WTC11 (cell line): ENCODE measurements around the gene OR51E1. TPM values are rescaled to one million over a fixed set of nuclear protein-coding genes. Genes with fewer than 3 reads are reported as not detected.

ENCODE experiments used
- ATAC-seq: fragments of 200-7000 bp; cut with Tn5 transposase; 2 replicates; pipeline ENCODE4 v1.10.0; 2021; ENCODE audit warnings: mild to moderate bottlenecking, moderate library complexity
- CTCF ChIA-PET: fragments of 300-600 bp; sonication (Branson Sonifier 250); formaldehyde crosslinking; loops from one replicate; lab custom pipeline; 2021; ENCODE audit warnings: antibody characterized with exemption; lab: Charles Lee
- POLR2A ChIA-PET: fragments of 350-600 bp; sonication (Branson Sonifier 250); formaldehyde crosslinking; loops from one replicate; lab custom pipeline; 2021; ENCODE audit warnings: antibody characterized with exemption; lab: Charles Lee
- DNase-seq: peaks from one replicate; pipeline ENCODE4 v3.0.0; 2021; ENCODE audit warnings: low spot score
- H3K27ac Mint-ChIP-seq: 2 replicates; pipeline ENCODE4 v1.8.0; 2021; ENCODE audit warnings: mixed read lengths
- H3K27me3 Mint-ChIP-seq: 2 replicates; pipeline ENCODE4 v1.8.0; 2021; ENCODE audit warnings: low read depth, mild to moderate bottlenecking, moderate library complexity, mixed read lengths
- H3K36me3 Mint-ChIP-seq: 2 replicates; pipeline ENCODE4 v1.8.0; 2021; ENCODE audit warnings: mixed read lengths
- H3K4me1 Mint-ChIP-seq: 2 replicates; pipeline ENCODE4 v1.8.0; 2022; ENCODE audit warnings: mixed read lengths
- H3K4me3 Mint-ChIP-seq: 2 replicates; pipeline ENCODE4 v1.8.0; 2021; ENCODE audit warnings: mild to moderate bottlenecking, moderate library complexity, mixed read lengths
- H3K9me3 Mint-ChIP-seq: 2 replicates; pipeline ENCODE4 v1.8.0; 2021; ENCODE audit warnings: mixed read lengths
- ATF1 ChIP-seq: sonication (generic); formaldehyde crosslinking; IDR thresholded peaks from 2 replicates; pipeline ENCODE4 v1.8.1; 2023; ENCODE audit warnings: mild to moderate bottlenecking, moderate library complexity, missing genetic modification reagents
- ATF3 ChIP-seq: sonication (generic); formaldehyde crosslinking; conservative IDR thresholded peaks from 2 replicates; pipeline ENCODE4 v1.8.1; 2022; ENCODE audit warnings: mild to moderate bottlenecking, missing genetic modification reagents
- CREB1 ChIP-seq: sonication (generic); formaldehyde crosslinking; IDR thresholded peaks from 2 replicates; pipeline ENCODE4 v1.8.0; 2023; ENCODE audit warnings: mild to moderate bottlenecking, missing genetic modification reagents
- CREM ChIP-seq: sonication (generic); formaldehyde crosslinking; IDR thresholded peaks from 2 replicates; pipeline ENCODE4 v1.8.1; 2022; ENCODE audit warnings: mild to moderate bottlenecking, missing genetic modification reagents, moderate library complexity
- ESRRA ChIP-seq: sonication (generic); formaldehyde crosslinking; IDR thresholded peaks from 2 replicates; pipeline ENCODE4 v1.8.1; 2022; ENCODE audit warnings: mild to moderate bottlenecking, missing genetic modification reagents, borderline replicate concordance
- ETV6 ChIP-seq: sonication (generic); formaldehyde crosslinking; IDR thresholded peaks from 2 replicates; pipeline ENCODE4 v1.8.1; 2022; ENCODE audit warnings: mild to moderate bottlenecking, missing genetic modification reagents
- FOXK1 ChIP-seq: sonication (generic); formaldehyde crosslinking; IDR thresholded peaks from 2 replicates; pipeline ENCODE4 v1.8.0; 2022; ENCODE audit warnings: mild to moderate bottlenecking, moderate library complexity, missing genetic modification reagents
- FOXP1 ChIP-seq: sonication (generic); formaldehyde crosslinking; IDR thresholded peaks from 2 replicates; pipeline ENCODE4 v1.8.0; 2022; ENCODE audit warnings: missing genetic modification reagents, mild to moderate bottlenecking, moderate library complexity, borderline replicate concordance
- GABPB1 ChIP-seq: sonication (generic); formaldehyde crosslinking; IDR thresholded peaks from 2 replicates; pipeline ENCODE4 v1.8.1; 2023; ENCODE audit warnings: mild to moderate bottlenecking, missing genetic modification reagents
- GTF2I ChIP-seq: fragments of 250-450 bp; sonication (Bioruptor Pico); conservative IDR thresholded peaks from 2 replicates; pipeline ENCODE4 v1.4.0; 2021; ENCODE audit warnings: mild to moderate bottlenecking
- JAZF1 ChIP-seq: fragments of 250-450 bp; sonication (Bioruptor Pico); IDR thresholded peaks from 2 replicates; pipeline ENCODE4 v1.9.0; 2021; ENCODE audit warnings: moderate library complexity, mild to moderate bottlenecking, inconsistent platforms
- JUN ChIP-seq: sonication (generic); formaldehyde crosslinking; IDR thresholded peaks from 2 replicates; pipeline ENCODE4 v1.8.0; 2023; ENCODE audit warnings: mild to moderate bottlenecking, missing genetic modification reagents
- KAT7 ChIP-seq: sonication (generic); formaldehyde crosslinking; IDR thresholded peaks from 2 replicates; pipeline ENCODE4 v1.8.1; 2023; ENCODE audit warnings: missing genetic modification reagents, mild to moderate bottlenecking, borderline replicate concordance
- NFATC4 ChIP-seq: fragments of 250-450 bp; sonication (Bioruptor Pico); IDR thresholded peaks from 2 replicates; pipeline ENCODE4 v1.9.0; 2021; ENCODE audit warnings: mild to moderate bottlenecking
- NR2C2 ChIP-seq: sonication (generic); formaldehyde crosslinking; IDR thresholded peaks from 2 replicates; pipeline ENCODE4 v1.8.0; 2022; ENCODE audit warnings: mild to moderate bottlenecking, missing genetic modification reagents
- RORB ChIP-seq: fragments of 250-450 bp; sonication (Bioruptor Pico); IDR thresholded peaks from 2 replicates; pipeline ENCODE4 v1.9.0; 2021; ENCODE audit warnings: mild to moderate bottlenecking
- SMAD3 ChIP-seq: sonication (generic); formaldehyde crosslinking; IDR thresholded peaks from 2 replicates; pipeline ENCODE4 v1.8.0; 2022; ENCODE audit warnings: missing genetic modification reagents, mild to moderate bottlenecking, borderline replicate concordance
- SMAD4 ChIP-seq: sonication (generic); formaldehyde crosslinking; IDR thresholded peaks from 2 replicates; pipeline ENCODE4 v1.8.0; 2022; ENCODE audit warnings: mild to moderate bottlenecking, missing genetic modification reagents
- SOX15 ChIP-seq: fragments of 250-450 bp; sonication (Bioruptor Pico); IDR thresholded peaks from 2 replicates; pipeline ENCODE4 v1.9.0; 2021; ENCODE audit warnings: mild to moderate bottlenecking
- TP53 ChIP-seq: sonication (generic); formaldehyde crosslinking; IDR thresholded peaks from 2 replicates; pipeline ENCODE4 v1.8.1; 2023; ENCODE audit warnings: mild to moderate bottlenecking, missing genetic modification reagents
- ZNF121 ChIP-seq: sonication (generic); formaldehyde crosslinking; IDR thresholded peaks from 2 replicates; pipeline ENCODE4 v1.8.0; 2023; ENCODE audit warnings: missing genetic modification reagents
- ZNF138 ChIP-seq: sonication (generic); formaldehyde crosslinking; conservative IDR thresholded peaks from 2 replicates; pipeline ENCODE4 v1.8.1; 2022; ENCODE audit warnings: mild to moderate bottlenecking, moderate library complexity, missing genetic modification reagents
- ZNF219 ChIP-seq: sonication (generic); formaldehyde crosslinking; IDR thresholded peaks from 2 replicates; pipeline ENCODE4 v1.8.0; 2023; ENCODE audit warnings: missing genetic modification reagents, mild to moderate bottlenecking, borderline replicate concordance
- ZNF671 ChIP-seq: fragments of 250-450 bp; sonication (Bioruptor Pico); IDR thresholded peaks from 2 replicates; pipeline ENCODE4 v1.8.0; 2021; ENCODE audit warnings: mild to moderate bottlenecking
- total RNA-seq: library from RNA; stranded (reverse); gene quantifications from 3 replicates; pipeline ENCODE4 v1.2.3, GENCODE V29; 2021
- TF ChIP-seq, protein P1 (sequence below): sonication (generic); formaldehyde crosslinking; IDR thresholded peaks from 2 replicates; pipeline ENCODE4 v1.8.1; 2023; ENCODE audit warnings: mild to moderate bottlenecking, missing genetic modification reagents, moderate library complexity

OR51E1 gene
- total RNA-seq, 1 experiment from 2014 or later, result not detected

GRCh38 chr11:4654635-4655369 lies 11.0 kb downstream of the OR51E1 start:
- H3K27ac Mint-ChIP-seq, result no peak overlapping the region
- H3K4me3 Mint-ChIP-seq, result no peak overlapping the region
- no peak for ATAC-seq
- H3K4me1 Mint-ChIP-seq, result peaks cover 3% of the 10 kb centered on the region; the same call in 1 of the 2 replicates
- H3K9me3 Mint-ChIP-seq, result no peaks in the 10 kb centered on the region; the same call in 1 of the 2 replicates
- ChIA-PET CTCF (no interaction called here), POLR2A (no interaction called here)
- peaks cover 3% of the 10 kb centered on the region; the same call in 1 of the 2 replicates for H3K27me3 Mint-ChIP-seq
- TF ChIP-seq CREB1 (CRISPR knock-in tag) (no peak), ZNF671 (CRISPR knock-in tag) (no peak), ETV6 (CRISPR knock-in tag) (no peak), FOXP1 (CRISPR knock-in tag) (no peak), CREM (no peak), ZNF138 (CRISPR knock-in tag) (no peak), GTF2I (CRISPR knock-in tag) (no peak), SOX15 (CRISPR knock-in tag) (no peak), SMAD4 (no peak), ATF1 (no peak), ESRRA (CRISPR knock-in tag) (no peak), ZNF219 (CRISPR knock-in tag) (no peak), GABPB1 (CRISPR knock-in tag) (no peak), SMAD3 (CRISPR knock-in tag) (no peak), NFATC4 (no peak)
- TF ChIP-seq, all 79 proteins: peak for 0
- DNase-seq, result no peak
- no peaks in the 10 kb centered on the region for H3K36me3 Mint-ChIP-seq

DNA sequence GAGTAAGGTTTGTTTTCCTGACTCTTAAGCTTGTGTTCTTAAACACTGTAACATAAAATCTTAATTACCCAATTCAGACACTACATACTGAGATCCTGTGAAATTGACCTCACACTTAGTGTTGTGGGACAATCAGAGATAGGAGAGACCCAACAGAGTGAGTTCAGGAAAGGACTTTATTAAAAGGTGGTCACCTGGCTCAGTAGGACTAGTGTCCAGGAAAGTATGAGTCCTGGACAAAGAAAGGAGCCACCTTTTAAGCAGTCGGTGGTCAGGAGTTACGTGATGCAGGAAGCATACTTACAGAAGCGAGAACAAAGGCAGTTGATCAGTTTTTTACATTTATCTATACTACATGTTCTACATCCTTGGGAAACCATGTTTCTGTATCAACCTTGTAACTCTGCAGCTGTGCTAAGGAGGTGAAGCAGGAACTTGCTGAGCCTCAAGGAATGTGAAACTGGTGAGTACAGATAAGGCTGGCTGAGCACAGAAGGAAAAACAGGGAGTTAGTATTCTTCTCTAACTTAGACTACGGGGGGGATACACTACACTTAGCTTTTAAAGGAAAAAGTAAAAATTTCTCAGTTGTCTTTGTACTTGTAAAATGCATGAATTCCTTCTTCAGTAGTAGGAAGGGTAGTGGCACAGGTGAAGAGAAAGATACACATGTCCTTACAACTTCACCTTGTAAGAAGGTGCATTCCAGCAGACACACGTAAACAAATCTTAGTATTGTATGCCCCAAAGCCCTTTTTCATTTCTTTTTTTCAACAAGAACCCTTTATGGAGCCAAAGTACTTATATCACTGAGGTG lies 15.1 kb downstream of the OR51E1 start:
- Mint-ChIP-seq H3K36me3 (no peaks in the 10 kb centered on the region), H3K9me3 (no peaks in the 10 kb centered on the region), H3K27me3 (peaks cover 3% of the 10 kb centered on the region; the same call in 1 of the 2 replicates), H3K27ac (no peak overlapping the region), H3K4me3 (no peak overlapping the region), H3K4me1 (peaks cover 16% of the 10 kb centered on the region)
- ChIA-PET POLR2A (no interaction called here), CTCF (no interaction called here)
- ATAC-seq (no peak), DNase-seq (no peak)
- TF ChIP-seq JAZF1 (no peak), JUN (no peak), ZNF121 (CRISPR knock-in tag) (no peak), CREM (no peak)

DNA sequence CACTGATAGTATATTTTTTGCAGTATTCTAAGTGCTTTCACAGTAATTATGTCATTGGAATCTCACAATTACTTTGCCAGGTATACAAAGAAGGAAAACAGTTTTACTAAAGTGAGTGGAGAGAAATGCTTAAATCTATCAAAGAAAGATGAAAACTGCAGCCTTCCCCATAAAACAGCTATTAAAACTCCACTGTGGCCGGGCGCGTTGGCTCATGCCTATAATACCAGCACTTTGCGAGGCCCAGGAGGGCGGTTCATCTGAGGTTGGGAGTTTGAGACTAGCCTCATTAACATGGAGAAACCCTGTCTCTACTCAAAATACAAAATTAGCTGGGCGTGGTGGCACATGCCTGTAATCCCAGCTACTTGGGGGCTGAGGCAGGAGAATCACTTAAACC lies 19.1 kb downstream of the OR51E1 start:
- POLR2A ChIA-PET, result no interaction called here
- no peak for TF ChIP-seq FOXK1 (CRISPR knock-in tag)
- TF ChIP-seq, protein P1, sequence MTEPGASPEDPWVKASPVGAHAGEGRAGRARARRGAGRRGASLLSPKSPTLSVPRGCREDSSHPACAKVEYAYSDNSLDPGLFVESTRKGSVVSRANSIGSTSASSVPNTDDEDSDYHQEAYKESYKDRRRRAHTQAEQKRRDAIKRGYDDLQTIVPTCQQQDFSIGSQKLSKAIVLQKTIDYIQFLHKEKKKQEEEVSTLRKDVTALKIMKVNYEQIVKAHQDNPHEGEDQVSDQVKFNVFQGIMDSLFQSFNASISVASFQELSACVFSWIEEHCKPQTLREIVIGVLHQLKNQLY, result no peak
- no peak for TF ChIP-seq KAT7 (CRISPR knock-in tag)
- no peak for TF ChIP-seq ZNF121 (CRISPR knock-in tag)
- no peak for TF ChIP-seq NR2C2 (CRISPR knock-in tag)
- TF ChIP-seq RORB (CRISPR knock-in tag), result no peak
- TF ChIP-seq ATF3 (CRISPR knock-in tag), result no peak
- TF ChIP-seq TP53, result no peak
- H3K27me3 Mint-ChIP-seq, result no peaks in the 10 kb centered on the region
- peaks cover 16% of the 10 kb centered on the region for H3K4me1 Mint-ChIP-seq
- H3K27ac Mint-ChIP-seq, result no peak overlapping the region
- H3K36me3 Mint-ChIP-seq, result no peaks in the 10 kb centered on the region
- DNase-seq, result no peak
- no peak overlapping the region for H3K4me3 Mint-ChIP-seq
- CTCF ChIA-PET, result interaction anchor here (1.1 to 1.5 kb wide), 2 partner anchors 26 to 60 kb away, joined by 5 to 7 read pairs; partner anchors contain the start of gene OR51D1
- no peak for ATAC-seq
- H3K9me3 Mint-ChIP-seq, result no peaks in the 10 kb centered on the region
